LoVo (cell line): ENCODE data around the gene ROCK2.

Experiments used
- DNase-seq: peaks from one replicate; pipeline ENCODE4 v3.0.0-alpha.2; 2016; ENCODE audit warnings: low spot score

ROCK2 gene

GRCh38 chr2:11344342-11344955, at the start of gene ROCK2:
ROCK2 (minus strand) TSS chr2:11344636; CDS start chr2:11344136, 500 bp downstream.
- DNase-seq: peak; percentile 81

DNA sequence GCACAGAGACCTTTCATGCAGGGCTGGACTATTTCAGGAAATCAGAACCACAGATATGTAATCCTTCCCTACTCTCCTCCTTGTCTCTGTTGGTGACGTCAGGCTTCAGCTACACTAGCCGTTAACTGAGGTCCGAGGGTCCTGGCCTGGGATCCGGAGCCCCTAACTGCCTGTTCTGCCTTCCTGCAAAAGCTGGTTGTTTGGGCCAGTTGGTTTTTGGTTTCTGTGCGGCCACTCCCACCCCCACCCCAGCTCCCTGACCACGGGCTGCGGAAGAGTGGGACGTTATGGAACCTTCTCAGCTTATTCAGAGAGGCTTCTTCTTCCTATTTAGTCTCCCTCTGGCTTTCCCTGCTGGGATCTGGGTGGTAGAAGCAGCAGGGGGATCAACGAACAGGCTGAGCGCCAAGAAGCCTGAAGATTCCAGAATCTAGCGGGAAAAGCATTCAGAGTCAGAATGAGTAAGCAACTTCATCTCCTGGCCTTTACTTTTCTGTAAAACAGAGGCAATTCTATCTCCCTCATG, 49.3 kb upstream of the ROCK2 start:
- no peak for DNase-seq

GRCh38 chr2:11391942-11392266, 47.5 kb upstream of the ROCK2 start:
- no peak for DNase-seq

GRCh38 chr2:11390399-11390658, 45.9 kb upstream of the ROCK2 start:
- DNase-seq: no peak

DNA sequence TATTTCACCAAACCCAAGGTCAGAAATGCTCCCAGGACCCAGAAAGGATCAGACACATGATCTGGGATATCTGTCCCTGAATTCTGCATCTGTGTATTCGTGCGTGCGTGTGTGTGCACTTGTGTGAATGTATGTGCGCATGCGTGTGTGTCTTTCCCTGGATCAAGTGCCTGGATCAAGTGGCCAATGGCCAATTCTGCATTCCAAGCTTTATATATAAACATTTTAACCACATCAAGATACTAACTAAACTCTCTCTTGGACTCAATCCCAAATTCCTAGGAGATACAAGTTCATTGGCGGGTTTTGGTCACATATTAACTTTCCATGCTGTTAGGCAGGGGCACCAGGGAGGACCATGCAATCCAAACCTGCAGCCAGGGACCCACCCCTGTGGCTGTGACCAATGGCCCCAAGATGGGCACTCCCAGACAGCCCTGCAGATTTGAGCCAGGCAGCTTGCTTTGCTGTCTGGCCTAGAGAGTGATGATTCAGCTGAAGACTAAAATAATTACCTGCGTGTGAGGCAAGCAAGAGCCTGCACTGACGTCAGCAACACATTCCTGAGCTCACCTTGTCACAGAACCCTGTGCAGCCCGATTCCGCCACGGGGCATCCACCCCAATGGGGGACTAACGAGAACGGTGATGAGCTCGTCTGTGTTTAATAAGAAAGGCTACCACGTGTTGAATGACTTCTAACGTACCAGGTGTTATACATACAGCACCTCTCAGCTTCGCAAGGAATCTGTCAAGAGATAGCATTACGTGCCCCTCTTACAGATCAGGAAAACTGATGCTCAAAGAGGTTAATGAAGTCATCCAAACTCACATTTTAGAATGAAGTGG, 45.3 kb upstream of the ROCK2 start:
- DNase-seq: peak; percentile 95

GRCh38 chr2:11389052-11389420, 44.6 kb upstream of the ROCK2 start:
- DNase-seq: no peak

- DNase-seq: no peak
These were observed 44.0 kb upstream of the ROCK2 start for GRCh38 chr2:11388262-11389051.

DNA sequence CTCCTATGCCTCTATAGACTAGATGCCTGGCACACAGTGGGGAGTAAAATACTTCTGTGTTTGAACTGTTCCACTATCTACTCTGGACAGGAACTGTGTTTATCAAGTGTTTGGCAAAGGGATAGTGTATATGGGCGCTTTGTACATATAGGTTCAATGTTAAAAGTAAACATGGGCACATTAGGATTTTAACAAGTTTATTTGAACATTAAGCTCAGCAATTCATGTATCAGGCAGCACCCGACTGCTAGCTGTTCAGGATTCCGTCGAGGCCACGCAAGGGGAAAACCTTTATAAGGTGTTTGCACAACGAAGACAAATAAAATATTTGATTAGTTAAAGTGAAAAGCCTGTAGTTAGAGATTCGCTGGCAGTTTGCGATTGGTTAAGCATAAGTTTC, 43.4 kb upstream of the ROCK2 start:
- no peak for DNase-seq

GRCh38 chr2:11387100-11387390, 42.6 kb upstream of the ROCK2 start:
- peak; percentile 38 for DNase-seq

DNA sequence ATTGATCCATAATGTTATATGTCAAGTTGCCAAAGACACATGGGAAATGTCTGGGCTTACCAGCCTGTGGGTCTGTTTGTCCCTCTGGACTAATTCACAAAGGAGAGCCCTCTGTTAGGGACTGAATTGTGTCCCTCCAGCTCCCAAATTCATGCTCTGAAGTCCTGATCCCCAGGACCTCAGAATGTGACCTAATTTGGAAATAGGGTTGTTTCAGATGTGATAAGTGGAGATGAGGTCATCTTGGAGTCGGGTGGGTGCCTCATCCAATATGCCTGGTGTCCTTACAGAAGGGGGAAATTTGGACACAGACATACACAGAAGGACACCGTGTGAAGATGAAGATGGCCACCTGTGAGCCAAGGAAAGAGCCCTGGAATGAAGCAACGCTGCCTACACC, 41.4 kb upstream of the ROCK2 start:
- DNase-seq: no peak

- DNase-seq: no peak
These were observed 40.8 kb upstream of the ROCK2 start for GRCh38 chr2:11385216-11385615.

DNA sequence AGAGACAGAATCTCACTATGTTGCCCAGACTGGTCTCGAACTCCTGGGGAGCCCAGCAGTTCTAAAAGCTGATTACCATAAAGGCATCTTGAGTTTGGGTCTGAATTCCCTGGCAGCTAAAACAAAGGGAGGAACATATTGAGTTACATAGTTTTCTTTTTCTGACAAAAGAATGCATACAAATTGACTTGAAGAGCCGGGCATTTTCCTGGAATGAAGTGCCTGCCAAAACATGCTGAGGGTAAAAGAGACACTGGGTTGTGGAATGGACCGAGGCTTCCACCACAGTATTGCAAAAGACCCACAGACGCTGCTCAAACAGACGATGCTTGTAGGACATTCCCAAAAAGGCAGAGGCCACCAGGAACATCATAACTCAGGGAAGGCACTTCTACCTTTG, 35.1 kb upstream of the ROCK2 start:
- no peak for DNase-seq

DNA sequence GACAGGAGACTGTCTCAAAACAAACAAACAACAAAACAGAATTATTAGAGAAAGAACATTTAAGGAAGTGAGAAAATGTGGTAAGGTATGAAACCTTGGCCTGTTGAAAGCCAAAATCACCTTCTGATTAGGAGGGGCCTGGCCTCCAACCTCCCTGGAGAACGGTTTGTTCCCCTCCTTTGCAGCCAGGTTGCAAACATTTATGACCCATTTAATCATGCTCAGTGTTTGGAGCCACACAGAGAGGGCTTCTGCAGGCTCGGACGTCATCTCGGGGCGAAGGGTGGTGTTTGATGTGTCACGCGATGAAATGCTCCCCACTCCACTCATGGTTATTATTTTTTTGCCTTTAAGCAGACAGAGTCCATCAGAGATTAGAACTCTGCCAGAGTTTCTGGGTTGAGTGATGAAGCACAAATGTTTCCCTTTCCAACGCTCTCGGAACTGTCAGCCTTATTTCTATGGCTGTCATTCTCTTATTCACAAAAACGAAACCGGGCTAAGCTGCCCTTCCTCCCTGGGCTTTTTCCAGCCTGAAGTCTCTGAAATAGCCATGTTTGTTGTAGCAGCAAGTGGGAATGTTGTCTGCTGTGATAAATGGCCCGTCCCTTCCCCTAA, 33.6 kb upstream of the ROCK2 start:
- no peak for DNase-seq

- DNase-seq: no peak
These were observed 31.6 kb upstream of the ROCK2 start for GRCh38 chr2:11376071-11376470.

DNA sequence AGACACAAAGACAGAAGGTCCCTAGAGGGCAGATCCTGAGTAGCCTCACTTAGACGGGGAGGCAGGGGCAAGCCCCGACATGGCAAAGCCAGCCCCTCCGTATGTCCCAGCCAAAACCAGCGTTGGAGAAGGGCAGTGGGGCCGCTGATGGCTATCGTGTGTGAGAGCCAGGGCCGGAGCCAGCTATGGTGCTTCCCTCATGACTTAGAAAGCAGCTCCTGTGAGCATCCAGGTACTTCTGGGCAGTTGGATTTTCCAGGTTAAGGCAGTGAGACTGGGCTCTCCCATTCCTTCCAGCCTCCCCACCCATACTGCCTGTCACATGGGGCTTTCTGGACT, 31.2 kb upstream of the ROCK2 start:
- DNase-seq: no peak

DNA sequence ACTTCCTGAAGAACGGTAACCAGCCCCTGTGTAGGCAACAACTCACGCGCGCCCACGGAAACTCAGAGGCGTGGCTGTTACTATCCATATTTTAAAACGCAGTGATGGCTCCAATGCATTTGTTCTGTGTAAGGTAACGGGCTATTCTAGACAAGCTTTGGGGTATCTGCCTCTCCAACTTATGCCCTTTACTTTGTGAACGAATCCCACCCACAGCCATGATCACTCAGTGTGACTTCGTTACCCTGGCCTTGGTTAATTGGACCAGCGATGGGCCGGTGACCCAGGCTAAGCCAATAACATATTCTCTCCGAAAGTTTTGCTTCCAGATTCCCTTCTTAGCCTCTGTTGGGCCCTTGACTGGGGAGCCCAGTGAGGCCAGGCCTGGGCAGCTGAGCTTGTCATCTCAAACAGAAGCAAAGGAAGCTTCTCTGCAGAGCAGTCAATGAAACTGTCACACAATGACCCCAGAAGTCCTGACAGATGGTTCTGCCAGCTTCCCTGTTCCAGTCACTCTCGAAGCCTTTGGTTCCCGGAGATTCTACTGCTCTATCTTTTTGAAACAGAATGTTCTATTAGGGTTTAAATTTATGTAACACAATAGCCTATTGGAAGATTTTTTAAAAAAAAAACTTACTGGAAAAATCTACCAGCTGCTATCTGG, 30.7 kb upstream of the ROCK2 start:
- no peak for DNase-seq

- no peak for DNase-seq
These were observed 28.7 kb upstream of the ROCK2 start for GRCh38 chr2:11373096-11373495.

GRCh38 chr2:11371092-11371937, 26.9 kb upstream of the ROCK2 start:
- no peak for DNase-seq

DNA sequence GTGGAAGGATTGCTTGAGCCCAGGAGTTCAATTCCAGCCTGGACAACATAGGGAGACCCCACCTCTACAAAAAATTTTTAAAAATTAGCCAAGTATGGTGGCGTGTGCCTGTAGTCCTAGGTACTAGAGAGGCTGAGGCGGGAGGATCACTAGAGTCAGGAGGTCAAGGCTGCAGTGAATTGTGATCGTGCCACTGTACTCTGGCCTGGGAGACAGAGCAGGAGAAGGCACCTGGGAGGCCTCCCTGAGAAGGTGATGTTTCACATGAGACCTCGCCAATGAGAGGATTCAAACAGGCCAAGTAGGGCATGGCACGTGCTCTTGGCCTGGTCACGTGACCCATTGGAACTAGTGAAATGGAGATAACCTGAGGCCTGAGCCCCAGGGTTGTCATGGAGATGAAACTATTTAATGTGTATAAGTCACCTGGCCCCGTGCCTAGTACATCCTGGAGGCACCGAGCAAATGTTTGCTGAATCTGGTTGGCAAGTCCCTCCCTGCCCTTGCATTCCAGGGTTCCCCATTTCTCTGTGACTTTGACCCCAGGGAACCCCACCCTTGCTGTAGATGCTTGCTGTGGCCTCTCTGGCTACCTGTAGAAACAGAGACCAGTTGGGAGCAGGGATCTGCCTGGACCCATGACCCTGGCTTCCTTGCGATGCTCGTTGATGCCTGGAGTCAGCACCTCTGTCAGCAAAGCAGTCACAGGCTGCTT, 26.1 kb upstream of the ROCK2 start:
- DNase-seq: peak; percentile 88

GRCh38 chr2:11368059-11368572, 23.7 kb upstream of the ROCK2 start:
- DNase-seq: no peak
